GM12873 (cell line): ENCODE measurements around the gene ERAS.

ENCODE experiments used
- CTCF ChIP-seq: IDR thresholded peaks from 2 replicates; pipeline ENCODE4 v1.5.1; 2012; ENCODE audit warnings: low read depth, mild to moderate bottlenecking, moderate library complexity, low read length, control low read depth; ENCODE audit not compliant: insufficient read depth; ENCODE audit errors: missing control alignments

ERAS gene, protein sequence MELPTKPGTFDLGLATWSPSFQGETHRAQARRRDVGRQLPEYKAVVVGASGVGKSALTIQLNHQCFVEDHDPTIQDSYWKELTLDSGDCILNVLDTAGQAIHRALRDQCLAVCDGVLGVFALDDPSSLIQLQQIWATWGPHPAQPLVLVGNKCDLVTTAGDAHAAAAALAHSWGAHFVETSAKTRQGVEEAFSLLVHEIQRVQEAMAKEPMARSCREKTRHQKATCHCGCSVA

DNA sequence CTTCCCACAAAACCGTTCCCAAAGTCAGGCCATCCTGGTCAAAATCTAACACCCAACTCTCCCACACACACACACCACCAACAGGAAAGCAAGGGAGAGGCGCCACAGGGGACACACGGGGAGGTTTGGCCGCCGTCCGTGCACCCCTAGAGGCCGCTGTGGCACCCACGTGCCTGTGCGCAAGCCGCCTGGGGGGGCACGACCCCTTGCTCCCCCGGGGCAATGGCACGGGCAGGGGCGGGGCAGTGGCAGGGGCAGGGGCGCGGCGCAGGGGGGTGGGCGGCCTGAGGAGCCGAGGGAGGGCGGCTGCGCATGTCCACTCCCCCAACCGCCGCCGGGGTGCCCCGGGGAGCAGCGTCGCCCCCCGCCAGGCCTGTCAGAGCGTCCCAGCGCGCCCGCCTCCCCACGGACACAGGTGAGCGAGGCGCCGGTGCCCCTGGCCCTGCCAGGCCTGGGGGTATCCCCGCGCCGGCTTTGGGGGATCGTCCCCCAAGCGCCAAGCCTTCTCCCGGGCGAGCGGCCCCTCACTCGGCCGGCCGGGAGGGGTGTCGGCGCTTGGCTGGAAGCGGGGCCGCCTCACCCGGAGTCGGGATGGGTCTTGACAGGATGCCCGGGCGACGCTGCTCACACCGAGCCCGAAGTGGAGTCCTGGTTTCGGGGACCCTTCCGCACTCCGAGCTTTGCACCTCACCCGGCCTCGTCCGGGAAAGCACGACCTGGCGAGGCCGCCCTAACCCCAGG is at the start of gene ERAS:
Gene ERAS (plus strand): TSS at position 379 of the 741 bp plus-strand sequence. CDS start 2,611 bp downstream, outside the sequence.
- peak; percentile 35 for TF ChIP-seq CTCF

DNA sequence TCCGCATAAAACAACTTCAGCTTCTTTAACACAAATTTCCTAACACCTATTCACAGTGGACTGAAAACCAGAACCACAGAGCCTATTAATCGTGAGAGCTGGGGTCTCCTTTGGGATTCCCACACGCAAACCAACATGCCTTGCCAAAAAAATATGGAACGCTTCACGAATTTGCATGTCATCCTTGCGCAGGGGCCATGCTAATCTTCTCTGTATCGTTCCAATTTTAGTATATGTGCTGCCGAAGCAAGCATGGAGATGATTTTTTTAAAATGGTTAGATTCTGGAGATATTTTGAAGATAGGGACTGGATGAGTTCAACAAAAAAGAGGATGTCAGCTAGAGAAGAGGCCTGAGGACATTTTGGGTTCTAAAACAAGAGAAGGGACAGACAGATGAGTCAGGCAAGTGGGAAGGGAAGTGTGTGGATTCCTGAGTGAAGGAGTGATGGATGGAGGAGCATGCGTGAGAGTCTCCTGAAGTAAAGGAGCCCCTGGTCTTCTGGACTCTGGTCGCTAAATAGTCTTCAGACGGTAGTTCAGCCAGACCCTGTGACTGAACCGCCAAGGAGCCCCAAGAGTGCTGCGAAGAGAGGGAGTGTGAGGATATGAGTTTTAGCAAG is 49.4 kb upstream of the ERAS start:
- no peak for TF ChIP-seq CTCF

GRCh38 chrX:48779399-48779798 is 46.9 kb upstream of the ERAS start:
- no peak for TF ChIP-seq CTCF

GRCh38 chrX:48781705-48782104 is 44.6 kb upstream of the ERAS start:
- no peak for TF ChIP-seq CTCF

DNA sequence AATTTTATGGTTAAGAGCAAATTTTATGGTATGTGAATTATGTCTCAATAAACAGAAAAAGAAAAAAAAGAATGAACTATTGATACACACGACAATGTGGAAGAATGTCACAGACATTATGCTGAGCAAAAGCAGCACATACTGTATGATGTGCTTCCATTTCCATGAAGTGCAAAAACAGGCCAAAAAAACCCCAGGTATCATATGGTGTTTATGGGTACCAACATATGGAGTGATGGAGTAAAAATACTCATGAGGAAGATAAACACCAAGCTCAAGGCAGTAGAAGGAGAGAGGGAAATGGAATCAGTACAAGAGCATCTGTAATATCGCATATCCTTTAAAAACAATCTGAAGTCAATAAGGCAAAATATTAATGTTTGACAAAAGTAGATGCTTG is 44.1 kb upstream of the ERAS start:
- no peak for TF ChIP-seq CTCF

- TF ChIP-seq CTCF = no peak
These were observed 43.5 kb upstream of the ERAS start for GRCh38 chrX:48782795-48783194.

- no peak for TF ChIP-seq CTCF
These were observed 41.6 kb upstream of the ERAS start for GRCh38 chrX:48784726-48785125.
